C4-2B (cell line): ENCODE measurements around the gene SLC13A2.

Source experiments
- ZFX ChIP-seq: fragments of 450-650 bp; IDR thresholded peaks from 2 replicates; pipeline ENCODE4 v1.6.1; 2017
- TF ChIP-seq, protein P1 (sequence below): fragments of 450-650 bp; conservative IDR thresholded peaks from 2 replicates; pipeline ENCODE4 v1.5.1; 2017; ENCODE audit warnings: mild to moderate bottlenecking

- TF ChIP-seq, protein P1, sequence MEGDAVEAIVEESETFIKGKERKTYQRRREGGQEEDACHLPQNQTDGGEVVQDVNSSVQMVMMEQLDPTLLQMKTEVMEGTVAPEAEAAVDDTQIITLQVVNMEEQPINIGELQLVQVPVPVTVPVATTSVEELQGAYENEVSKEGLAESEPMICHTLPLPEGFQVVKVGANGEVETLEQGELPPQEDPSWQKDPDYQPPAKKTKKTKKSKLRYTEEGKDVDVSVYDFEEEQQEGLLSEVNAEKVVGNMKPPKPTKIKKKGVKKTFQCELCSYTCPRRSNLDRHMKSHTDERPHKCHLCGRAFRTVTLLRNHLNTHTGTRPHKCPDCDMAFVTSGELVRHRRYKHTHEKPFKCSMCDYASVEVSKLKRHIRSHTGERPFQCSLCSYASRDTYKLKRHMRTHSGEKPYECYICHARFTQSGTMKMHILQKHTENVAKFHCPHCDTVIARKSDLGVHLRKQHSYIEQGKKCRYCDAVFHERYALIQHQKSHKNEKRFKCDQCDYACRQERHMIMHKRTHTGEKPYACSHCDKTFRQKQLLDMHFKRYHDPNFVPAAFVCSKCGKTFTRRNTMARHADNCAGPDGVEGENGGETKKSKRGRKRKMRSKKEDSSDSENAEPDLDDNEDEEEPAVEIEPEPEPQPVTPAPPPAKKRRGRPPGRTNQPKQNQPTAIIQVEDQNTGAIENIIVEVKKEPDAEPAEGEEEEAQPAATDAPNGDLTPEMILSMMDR, result no peak
- TF ChIP-seq ZFX, result no peak
Observed at GRCh38 chr17:28480278-28480677, 6.8 kb downstream of the SLC13A2 start.
